ENCODE data around the gene ZNF222. TPM values are rescaled to one million over a fixed set of nuclear protein-coding genes. Genes with fewer than 3 reads are reported as not detected.

ZNF222 gene
- total and polyA plus RNA-seq, 4 experiments from 2014 or later, result 1.6 to 11.4 (median 5.8) TPM

GRCh38 chr19:44069415-44069814, 44.2 kb downstream of the ZNF222 start:
- H3K4me1 Mint-ChIP-seq, result peaks cover 15 to 26% (median 22%) of the 10 kb centered on the region in 4 donors
- Histone ChIP-seq H3K27ac (ENCODE audit: low read depth, low read length) (no peak overlapping the region), H3K36me3 (ENCODE audit: insufficient read depth, low read length) (no peaks in the 10 kb centered on the region), H3K4me1 (ENCODE audit: insufficient read depth, low read length) (peaks cover 21% of the 10 kb centered on the region), H3K9me3 (ENCODE audit: control insufficient read depth in 1 of 2, low read length in 2 of 2) (peaks cover 6 to 18% of the 10 kb centered on the region in 2 donors), H3K4me3 (ENCODE audit: low read length in 2 of 2) (no peak overlapping the region), H3K27me3 (ENCODE audit: insufficient read depth, low read length) (no peaks in the 10 kb centered on the region)
- no peak overlapping the region for H3K4me3 Mint-ChIP-seq
- no peak for DNase-seq
- ChIA-PET POLR2A (ENCODE audit: partially characterized antibody) (no interaction called here), CTCF (ENCODE audit: partially characterized antibody) (no interaction called here)
- peaks cover 0 to 1% of the 10 kb centered on the region in 2 donors for H3K27me3 Mint-ChIP-seq
- H3K27ac Mint-ChIP-seq, result no peak overlapping the region
- peaks cover 27 to 47% of the 10 kb centered on the region in 2 donors for H3K36me3 Mint-ChIP-seq
- intact Hi-C loops (cut with micrococcal nuclease), result no loop called here
- H3K9me3 Mint-ChIP-seq, result peaks cover 10 to 61% (median 52%) of the 10 kb centered on the region in 8 donors

DNA sequence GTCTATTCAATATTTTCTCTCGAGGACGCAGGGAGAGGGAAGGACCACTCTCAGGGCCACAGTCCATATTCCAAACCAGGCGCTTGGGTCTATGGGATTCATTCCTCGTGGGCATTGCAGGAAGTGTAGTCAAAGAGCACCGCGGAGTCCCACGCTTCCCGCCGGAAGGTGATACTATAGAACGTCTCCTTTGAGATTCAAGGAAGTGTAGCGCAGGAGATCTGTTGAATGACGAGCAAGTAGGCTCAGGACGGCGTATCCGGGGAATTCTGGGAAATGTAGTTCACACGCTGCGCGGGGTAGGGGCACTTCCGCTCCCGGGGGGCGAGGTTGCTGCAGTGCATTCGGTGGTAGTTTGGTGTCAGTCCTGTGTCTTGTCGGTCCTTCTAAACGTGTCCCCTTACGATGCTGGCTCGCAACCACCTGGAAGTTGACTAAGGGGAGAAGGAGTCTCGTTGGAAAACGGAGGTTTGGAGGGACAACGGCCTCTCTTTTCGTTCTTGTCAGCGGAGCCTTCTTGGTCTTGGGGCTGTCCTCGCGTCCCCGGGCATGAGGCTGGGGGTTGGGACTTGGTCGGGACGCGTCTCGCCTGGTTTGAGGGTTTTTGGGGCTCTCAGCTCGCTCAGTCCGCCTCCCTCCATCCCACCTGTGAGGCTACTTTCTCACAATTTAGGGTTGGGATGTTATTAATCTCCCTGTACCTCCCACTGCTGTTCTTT, 46.8 kb downstream of the ZNF222 start, which contains the start of gene ZNF284:
Gene ZNF284, plus strand, starts transcription at position 336 of the 719 bp plus-strand sequence. CDS start 4,231 bp downstream, outside the sequence.
- H3K9me3 Mint-ChIP-seq, result peaks cover 4 to 38% (median 32%) of the 10 kb centered on the region in 8 donors
- H3K4me3 ChIP-seq (ENCODE audit: low read length in 2 of 2), result peak within 1 kb of the TSS; percentile 54 to 76
- no peaks in the 10 kb centered on the region for H3K27me3 ChIP-seq (ENCODE audit: insufficient read depth, low read length)
- POLR2A ChIA-PET (ENCODE audit: partially characterized antibody), result interaction anchor here (1.0 to 2.3 kb wide), 3 partner anchors 23 to 121 kb away, joined by 3 to 8 read pairs (median 3); partner anchors contain the start of genes ZNF221 and ZNF226
- H3K27ac Mint-ChIP-seq, result peak within 1 kb of the TSS; percentile 45 to 93 (median 86)
- DNase-seq, result peak; percentile 82 to 85 (median 83)
- H3K4me1 ChIP-seq (ENCODE audit: insufficient read depth, low read length), result peaks cover 21% of the 10 kb centered on the region
- H3K27ac ChIP-seq (ENCODE audit: low read depth, low read length), result peak within 1 kb of the TSS; percentile 39
- H3K36me3 ChIP-seq (ENCODE audit: insufficient read depth, low read length), result no peaks in the 10 kb centered on the region
- H3K27me3 Mint-ChIP-seq, result peaks cover 0 to 1% of the 10 kb centered on the region in 2 donors
- H3K4me1 Mint-ChIP-seq, result peaks cover 17 to 31% (median 24%) of the 10 kb centered on the region in 4 donors
- CTCF ChIA-PET (ENCODE audit: partially characterized antibody), result interaction anchor here (1.0 kb wide), 1 partner anchor 18 kb away, joined by 3 read pairs; no protein-coding TSS in a partner anchor
- H3K36me3 Mint-ChIP-seq, result peaks cover 22 to 35% of the 10 kb centered on the region in 2 donors
- intact Hi-C loops (cut with micrococcal nuclease), result loop anchor here (1.0 to 2.0 kb wide), 3 partner anchors 21 to 69 kb away; partner anchors contain the start of genes ZNF224 and ZNF230
- peak within 1 kb of the TSS; percentile 85 to 96 (median 92) for H3K4me3 Mint-ChIP-seq
- peaks cover 0 to 7% of the 10 kb centered on the region in 2 donors for H3K9me3 ChIP-seq (ENCODE audit: control insufficient read depth in 1 of 2, low read length in 2 of 2)

- POLR2A ChIA-PET (ENCODE audit: partially characterized antibody), result interaction anchor here (1.0 to 2.3 kb wide), 4 partner anchors 23 to 138 kb away, joined by 3 to 8 read pairs (median 4); partner anchors contain the start of genes ZNF221, ZNF226 and ZNF45
- Histone ChIP-seq H3K36me3 (ENCODE audit: insufficient read depth, low read length) (peaks cover 4% of the 10 kb centered on the region), H3K27me3 (ENCODE audit: insufficient read depth, low read length) (no peaks in the 10 kb centered on the region), H3K27ac (ENCODE audit: low read depth, low read length) (peak overlapping the region; percentile 39), H3K4me3 (ENCODE audit: low read length in 2 of 2) (peak overlapping the region; percentile 54 to 76), H3K4me1 (ENCODE audit: insufficient read depth, low read length) (peaks cover 21% of the 10 kb centered on the region), H3K9me3 (ENCODE audit: control insufficient read depth in 1 of 2, low read length in 2 of 2) (no peaks in the 10 kb centered on the region)
- H3K4me1 Mint-ChIP-seq, result peaks cover 17 to 31% (median 24%) of the 10 kb centered on the region in 4 donors
- intact Hi-C loops (cut with micrococcal nuclease), result loop anchor here (1.0 to 2.0 kb wide), 3 partner anchors 21 to 70 kb away; partner anchors contain the start of genes ZNF224 and ZNF230
- peaks cover 0 to 1% of the 10 kb centered on the region in 2 donors for H3K27me3 Mint-ChIP-seq
- CTCF ChIA-PET (ENCODE audit: partially characterized antibody), result interaction anchor here (1.0 kb wide), 1 partner anchor 69 kb away, joined by 3 read pairs; no protein-coding TSS in a partner anchor
- H3K9me3 Mint-ChIP-seq, result peaks cover 4 to 30% (median 24%) of the 10 kb centered on the region in 8 donors
- H3K4me3 Mint-ChIP-seq, result peak overlapping the region; percentile 85 to 96 (median 92)
- peaks cover 25 to 37% of the 10 kb centered on the region in 2 donors for H3K36me3 Mint-ChIP-seq
- no peak for DNase-seq
- H3K27ac Mint-ChIP-seq, result peak overlapping the region in 5 of 7 donors; percentile 4 to 85 (median 35)
These were observed 47.6 kb downstream of the ZNF222 start for GRCh38 chr19:44072543-44073401.

- POLR2A ChIA-PET (ENCODE audit: partially characterized antibody), result no interaction called here
- peaks cover 18% of the 10 kb centered on the region for H3K4me1 ChIP-seq (ENCODE audit: insufficient read depth, low read length)
- CTCF ChIA-PET (ENCODE audit: partially characterized antibody), result no interaction called here
- H3K9me3 Mint-ChIP-seq, result peaks cover 0 to 5% (median 4%) of the 10 kb centered on the region in 8 donors
- no peak overlapping the region for H3K4me3 Mint-ChIP-seq
- intact Hi-C loops (cut with micrococcal nuclease), result no loop called here
- H3K9me3 ChIP-seq (ENCODE audit: control insufficient read depth in 1 of 2, low read length in 2 of 2), result no peaks in the 10 kb centered on the region
- H3K27me3 ChIP-seq (ENCODE audit: insufficient read depth, low read length), result no peaks in the 10 kb centered on the region
- H3K27ac ChIP-seq (ENCODE audit: low read depth, low read length), result no peak overlapping the region
- no peak overlapping the region for H3K4me3 ChIP-seq (ENCODE audit: low read length in 2 of 2)
- H3K36me3 ChIP-seq (ENCODE audit: insufficient read depth, low read length), result peaks cover 5% of the 10 kb centered on the region
- no peak for DNase-seq
- peak overlapping the region in 1 of 7 donors; percentile 17 for H3K27ac Mint-ChIP-seq
- H3K36me3 Mint-ChIP-seq, result peaks cover 38 to 40% of the 10 kb centered on the region in 2 donors
- no peaks in the 10 kb centered on the region for H3K27me3 Mint-ChIP-seq
- peaks cover 15 to 26% (median 20%) of the 10 kb centered on the region in 4 donors for H3K4me1 Mint-ChIP-seq
These were observed 51.1 kb downstream of the ZNF222 start for GRCh38 chr19:44076325-44076724.

Other genes with a start within 250 kb of the ZNF222 start
- gene KCNN4, start 244.4 kb upstream of the ZNF222 start, total RNA-seq, result 10 to 100 TPM; 33.6 to 33.9 TPM
- gene KCNN4, start 244.4 kb upstream of the ZNF222 start, polyA plus RNA-seq, result 10 to 100 TPM; 10.5 to 23.7 TPM
- under 1 TPM; 0.49 to 0.97 TPM for gene LYPD5, start 222.9 kb upstream of the ZNF222 start, total RNA-seq
- under 1 TPM; 0.27 to 0.50 TPM for gene LYPD5, start 222.9 kb upstream of the ZNF222 start, polyA plus RNA-seq
- 10 to 100 TPM; 18.1 to 20.7 TPM for gene ZNF283, start 198.1 kb upstream of the ZNF222 start, total RNA-seq
- gene ZNF283, start 198.1 kb upstream of the ZNF222 start, polyA plus RNA-seq, result 1 to 10 TPM; 4.3 to 4.9 TPM
- gene ZNF404, start 141.4 kb upstream of the ZNF222 start, total RNA-seq, result 1 to 10 TPM; 3.7 to 4.2 TPM
- 1 to 10 TPM; 1.8 to 3.9 TPM for gene ZNF404, start 141.4 kb upstream of the ZNF222 start, polyA plus RNA-seq
- gene ZNF45, start 90.1 kb upstream of the ZNF222 start, total RNA-seq, result 10 to 100 TPM; 25.1 to 29.6 TPM
- 10 to 100 TPM in 1 of 2 donors, 1 to 10 TPM in 1; 9.4 to 12.9 TPM for gene ZNF45, start 90.1 kb upstream of the ZNF222 start, polyA plus RNA-seq
- 1 to 10 TPM; 2.9 to 3.2 TPM for gene ZNF221, start 74.2 kb upstream of the ZNF222 start, total RNA-seq
- gene ZNF221, start 74.2 kb upstream of the ZNF222 start, polyA plus RNA-seq, result 1 to 10 TPM in 1 of 2 donors, not detected in 1; 1.0 TPM
- 10 to 100 TPM; 12.9 to 14.1 TPM for gene ZNF155, start 41.2 kb upstream of the ZNF222 start, total RNA-seq
- 1 to 10 TPM; 2.4 to 4.2 TPM for gene ZNF155, start 41.2 kb upstream of the ZNF222 start, polyA plus RNA-seq
- 10 to 100 TPM; 16.6 to 18.4 TPM for gene ZNF230, start 22.4 kb upstream of the ZNF222 start, total RNA-seq
- 1 to 10 TPM in 1 of 2 donors, under 1 TPM in 1; 0.83 to 4.8 TPM for gene ZNF230, start 22.4 kb upstream of the ZNF222 start, polyA plus RNA-seq
- 1 to 10 TPM; 6.8 to 8.0 TPM for gene ZNF223, start 26.7 kb downstream of the ZNF222 start, total RNA-seq
- gene ZNF223, start 26.7 kb downstream of the ZNF222 start, polyA plus RNA-seq, result 1 to 10 TPM; 2.2 to 2.7 TPM
- gene ZNF284, start 46.8 kb downstream of the ZNF222 start, total RNA-seq, result 1 to 10 TPM; 5.4 to 5.7 TPM
- gene ZNF284, start 46.8 kb downstream of the ZNF222 start, polyA plus RNA-seq, result 1 to 10 TPM in 1 of 2 donors, under 1 TPM in 1; 0.61 to 1.2 TPM
- 10 to 100 TPM; 86.9 to 91.2 TPM for gene ZNF224, start 69.0 kb downstream of the ZNF222 start, total RNA-seq
- 10 to 100 TPM; 10.8 to 13.0 TPM for gene ZNF224, start 69.0 kb downstream of the ZNF222 start, polyA plus RNA-seq
- gene ZNF225, start 88.0 kb downstream of the ZNF222 start, total RNA-seq, result 10 to 100 TPM; 10.7 to 13.9 TPM
- 1 to 10 TPM in 1 of 2 donors, under 1 TPM in 1; 0.98 to 2.7 TPM for gene ZNF225, start 88.0 kb downstream of the ZNF222 start, polyA plus RNA-seq
- gene ZNF234, start 116.2 kb downstream of the ZNF222 start, total RNA-seq, result 10 to 100 TPM; 23.9 to 28.9 TPM
- 1 to 10 TPM; 2.2 to 7.5 TPM for gene ZNF234, start 116.2 kb downstream of the ZNF222 start, polyA plus RNA-seq
- 10 to 100 TPM; 51.0 to 55.6 TPM for gene ZNF226, start 139.7 kb downstream of the ZNF222 start, total RNA-seq
- 10 to 100 TPM; 23.4 to 25.2 TPM for gene ZNF226, start 139.7 kb downstream of the ZNF222 start, polyA plus RNA-seq
- 10 to 100 TPM; 51.6 to 54.4 TPM for gene ZNF227, start 187.2 kb downstream of the ZNF222 start, total RNA-seq
- 10 to 100 TPM in 1 of 2 donors, 1 to 10 TPM in 1; 8.9 to 20.1 TPM for gene ZNF227, start 187.2 kb downstream of the ZNF222 start, polyA plus RNA-seq
- gene ZNF233, start 234.5 kb downstream of the ZNF222 start, total RNA-seq, result under 1 TPM in 1 of 2 experiments, not detected in 1; 0.50 TPM
- gene ZNF233, start 234.5 kb downstream of the ZNF222 start, polyA plus RNA-seq, result 1 to 10 TPM in 1 of 2 donors, under 1 TPM in 1; 0.52 to 1.1 TPM

All from CD4-positive, alpha-beta memory T cell (primary cell).